ENCODE results near the gene KRT72.

GRCh38 chr12:52578469-52578868, 22.8 kb downstream of the KRT72 start:
- no peak for TF ChIP-seq EZH2 (IDR thresholded peaks at IDR 0.05; ENCODE audit: borderline replicate concordance, low read depth, low read length, severe bottlenecking)
- no peak for TF ChIP-seq MYC (IDR thresholded peaks at IDR 0.05; ENCODE audit: low read depth, low read length)
